Measurements from ENCODE around the gene FOXP1. TPM values are rescaled to one million over a fixed set of nuclear protein-coding genes. Genes with fewer than 3 reads are reported as not detected.

The FOXP1 gene
- total and polyA plus RNA-seq, 8 donors: 13.4 to 74.1 (median 44.1) TPM

DNA sequence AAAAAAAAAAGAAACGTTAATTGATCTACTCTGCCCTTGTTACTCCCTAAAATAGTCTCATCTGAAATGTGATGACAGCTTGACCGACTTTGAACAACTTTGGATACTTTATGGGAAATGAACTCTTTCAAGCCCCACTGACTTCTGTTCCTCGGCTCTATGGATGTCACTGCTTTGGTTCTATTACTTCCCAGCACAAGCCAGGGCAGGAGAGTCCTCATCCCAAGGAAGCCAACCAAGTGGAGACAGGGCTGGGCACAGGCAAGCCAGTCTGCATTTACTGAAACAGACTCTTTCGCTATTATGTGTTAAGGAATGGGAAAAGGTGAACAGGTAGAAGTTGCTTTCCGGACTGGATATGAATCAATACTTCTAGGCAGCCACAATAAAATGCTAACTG, 444.0 kb downstream of the FOXP1 start:
- H3K27me3 ChIP-seq: no peaks in the 10 kb centered on the region
- H3K4me3 ChIP-seq: no peak overlapping the region
- TF ChIP-seq, protein P1, sequence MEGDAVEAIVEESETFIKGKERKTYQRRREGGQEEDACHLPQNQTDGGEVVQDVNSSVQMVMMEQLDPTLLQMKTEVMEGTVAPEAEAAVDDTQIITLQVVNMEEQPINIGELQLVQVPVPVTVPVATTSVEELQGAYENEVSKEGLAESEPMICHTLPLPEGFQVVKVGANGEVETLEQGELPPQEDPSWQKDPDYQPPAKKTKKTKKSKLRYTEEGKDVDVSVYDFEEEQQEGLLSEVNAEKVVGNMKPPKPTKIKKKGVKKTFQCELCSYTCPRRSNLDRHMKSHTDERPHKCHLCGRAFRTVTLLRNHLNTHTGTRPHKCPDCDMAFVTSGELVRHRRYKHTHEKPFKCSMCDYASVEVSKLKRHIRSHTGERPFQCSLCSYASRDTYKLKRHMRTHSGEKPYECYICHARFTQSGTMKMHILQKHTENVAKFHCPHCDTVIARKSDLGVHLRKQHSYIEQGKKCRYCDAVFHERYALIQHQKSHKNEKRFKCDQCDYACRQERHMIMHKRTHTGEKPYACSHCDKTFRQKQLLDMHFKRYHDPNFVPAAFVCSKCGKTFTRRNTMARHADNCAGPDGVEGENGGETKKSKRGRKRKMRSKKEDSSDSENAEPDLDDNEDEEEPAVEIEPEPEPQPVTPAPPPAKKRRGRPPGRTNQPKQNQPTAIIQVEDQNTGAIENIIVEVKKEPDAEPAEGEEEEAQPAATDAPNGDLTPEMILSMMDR (IDR thresholded peaks at IDR 0.05): no peak
- H3K27ac ChIP-seq: peak overlapping the region in 1 of 4 donors; percentile 6
- ATAC-seq (no peak), DNase-seq (no peak), FAIRE-seq (no peak)
- 55 to 68% methylated on average over 5 of the region's 5 CpGs for WGBS, 2 donors
- intact Hi-C loops (cut with DNase I): no loop called here
- H3K9me3 ChIP-seq: no peaks in the 10 kb centered on the region
- no peaks in the 10 kb centered on the region for H3K36me3 ChIP-seq
- peaks cover 16 to 31% (median 27%) of the 10 kb centered on the region in 3 donors for H3K4me1 ChIP-seq

DNA sequence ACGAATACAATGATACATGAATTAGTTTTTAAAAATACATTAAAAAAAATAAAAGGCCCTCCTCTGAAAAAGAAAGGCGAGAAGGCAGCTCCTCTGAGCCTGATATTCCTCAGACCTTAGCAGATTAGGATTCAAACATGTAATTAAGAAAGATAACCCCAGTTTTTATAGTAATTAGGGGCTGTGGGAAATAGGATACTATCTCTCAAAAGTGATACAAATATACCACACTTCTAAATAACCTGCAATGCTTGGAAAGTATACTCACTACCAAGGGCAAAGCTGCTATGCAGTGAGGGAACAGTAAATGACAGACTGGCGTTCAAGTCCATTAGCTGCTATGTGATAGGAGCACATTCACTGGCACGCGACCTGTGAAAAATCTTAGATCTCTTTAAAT, 445.1 kb downstream of the FOXP1 start:
- 85 to 86% methylated on average over 5 of the region's 5 CpGs for WGBS, 2 donors
- intact Hi-C loops (cut with DNase I): no loop called here
- ATAC-seq (no peak), DNase-seq (no peak), FAIRE-seq (no peak)
- Histone ChIP-seq H3K36me3 (no peaks in the 10 kb centered on the region), H3K4me1 (peaks cover 16 to 39% (median 30%) of the 10 kb centered on the region in 3 donors), H3K4me3 (no peak overlapping the region), H3K9me3 (no peaks in the 10 kb centered on the region), H3K27me3 (no peaks in the 10 kb centered on the region), H3K27ac (no peak overlapping the region)
- TF ChIP-seq, protein P1 (IDR thresholded peaks at IDR 0.05): no peak

DNA sequence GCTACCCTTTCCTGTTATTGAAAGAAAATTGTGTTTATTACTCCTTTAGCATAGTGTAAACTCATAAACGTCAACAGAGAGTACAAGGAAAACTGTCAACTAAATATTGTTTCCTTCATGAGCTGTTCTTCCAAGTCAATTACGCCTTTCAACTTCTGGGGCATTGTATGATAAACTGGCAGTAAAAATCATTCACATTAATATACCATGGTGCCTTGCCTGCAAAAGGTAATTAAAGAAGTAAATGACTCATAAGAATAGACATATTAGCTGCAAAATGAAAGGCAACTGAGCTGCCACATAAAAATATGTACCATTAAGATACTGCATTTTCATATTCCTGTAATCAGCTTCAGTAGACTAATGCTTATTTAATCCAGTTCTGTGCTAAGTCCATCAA, 447.3 kb downstream of the FOXP1 start:
- 27 to 34% methylated on average over 2 of the region's 2 CpGs for WGBS, 2 donors
- DNase-seq (no peak), FAIRE-seq (peak; percentile 20), ATAC-seq (no peak)
- intact Hi-C loops (cut with DNase I): no loop called here
- Histone ChIP-seq H3K27me3 (no peaks in the 10 kb centered on the region), H3K4me1 (peaks cover 35 to 44% (median 37%) of the 10 kb centered on the region in 3 donors), H3K4me3 (no peak overlapping the region), H3K27ac (peak overlapping the region in 3 of 4 donors; percentile 44 to 90 (median 89)), H3K36me3 (no peaks in the 10 kb centered on the region), H3K9me3 (no peaks in the 10 kb centered on the region)
- TF ChIP-seq, protein P1 (IDR thresholded peaks at IDR 0.05): no peak

DNA sequence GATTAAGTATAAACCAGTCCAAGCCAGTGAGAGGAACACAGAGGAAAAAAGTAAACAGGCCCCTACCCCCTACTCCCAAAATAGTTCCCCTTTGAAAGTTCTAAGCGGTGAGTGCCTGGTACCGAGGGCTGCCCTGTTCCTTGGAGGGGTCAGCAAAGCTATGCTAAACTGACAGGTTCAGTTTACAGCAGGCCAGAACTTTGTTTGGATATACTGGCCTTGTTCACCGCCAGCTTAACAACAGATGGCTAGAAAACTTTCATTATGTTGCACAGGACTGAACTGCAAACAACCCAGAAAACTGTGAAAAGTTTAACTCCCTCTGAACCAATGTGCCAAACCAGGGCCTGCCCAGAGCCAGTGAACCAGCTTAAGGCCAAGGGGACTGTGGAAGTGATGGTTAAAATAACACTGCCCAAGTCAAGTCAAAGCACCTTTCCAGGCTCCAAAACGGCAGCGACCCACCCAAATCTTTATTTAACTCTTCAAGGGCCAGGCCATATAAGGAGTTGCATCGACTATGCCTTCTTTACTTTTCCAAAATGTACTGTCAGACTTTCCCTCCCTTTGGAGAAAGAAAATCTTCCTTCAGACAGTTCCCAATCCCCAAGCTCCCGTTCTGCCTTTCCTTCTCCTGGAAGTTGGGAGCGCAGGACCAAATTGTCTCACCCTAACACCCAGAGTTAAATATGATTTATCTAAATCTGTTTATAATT, 448.0 kb downstream of the FOXP1 start:
- peaks cover 35 to 48% (median 37%) of the 10 kb centered on the region in 3 donors for H3K4me1 ChIP-seq
- ATAC-seq (peak; percentile 58 to 77 (median 67)), DNase-seq (peak in 3 of 6 donors; percentile 48 to 63 (median 53))

More for the DNA sequence above, 448.0 kb downstream of the FOXP1 start:
- TF ChIP-seq, protein P1 (IDR thresholded peaks at IDR 0.05): no peak
- peak; percentile 17 for FAIRE-seq
- no peaks in the 10 kb centered on the region for H3K27me3 ChIP-seq
- intact Hi-C loops (cut with DNase I): no loop called here
- peak overlapping the region in 2 of 4 donors; percentile 9 to 20 for H3K4me3 ChIP-seq
- peak overlapping the region; percentile 44 to 90 (median 70) for H3K27ac ChIP-seq
- no peaks in the 10 kb centered on the region for H3K9me3 ChIP-seq
- no peaks in the 10 kb centered on the region for H3K36me3 ChIP-seq
- 24 to 27% methylated on average over 8 of the region's 8 CpGs for WGBS, 2 donors
